Erythroblast (primary cell): ENCODE results near the gene JADE1.

Experiments
- GATA1 ChIP-seq: IDR thresholded peaks from 2 replicates; pipeline ENCODE4 v1.6.1; 2011; ENCODE audit warnings: low read depth, mild to moderate bottlenecking, control low read depth, low read length, moderate library complexity
- POLR2A ChIP-seq: IDR thresholded peaks from 2 replicates; pipeline ENCODE4 v1.6.1; 2011; ENCODE audit warnings: mild to moderate bottlenecking, low read length

DNA sequence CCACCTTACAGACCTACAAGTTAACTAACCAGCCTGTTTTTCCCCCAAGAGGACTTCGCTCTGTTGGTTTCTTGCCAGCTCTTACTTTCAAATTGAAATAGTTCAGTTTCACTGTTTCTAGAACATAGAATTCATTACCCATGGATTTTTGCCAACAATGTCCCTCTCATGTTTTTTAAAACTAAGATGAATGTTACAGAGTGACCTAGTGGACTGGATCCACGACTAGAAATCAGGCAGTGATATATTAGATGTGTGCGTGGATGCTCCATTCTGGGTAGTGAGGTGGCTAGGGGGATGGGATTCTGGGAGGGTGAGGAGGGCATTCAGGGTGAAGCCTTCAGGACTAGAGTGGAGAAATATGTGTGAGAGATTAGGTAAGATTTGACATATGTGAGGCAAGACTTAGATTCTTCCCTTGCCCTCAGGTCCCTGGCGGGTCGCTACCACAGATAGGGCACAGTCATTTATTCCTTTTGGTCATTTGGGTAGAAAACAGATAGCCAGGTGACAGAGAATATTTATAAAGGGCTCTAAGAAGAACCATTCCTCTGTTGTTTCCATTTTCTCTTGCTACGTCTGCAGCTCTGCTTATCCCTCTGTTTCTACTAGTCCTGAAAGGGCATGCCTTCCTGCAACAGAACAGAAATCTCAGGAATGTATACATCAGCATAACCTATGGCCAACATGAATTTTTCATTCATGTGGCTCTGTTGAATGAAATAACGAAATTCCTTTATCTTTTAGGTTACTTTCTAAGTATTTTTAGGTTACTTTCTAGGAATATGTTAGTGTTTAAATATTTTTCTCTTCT lies 15.4 kb upstream of the JADE1 start:
- TF ChIP-seq POLR2A = no peak
- TF ChIP-seq GATA1 = no peak
